Loucy (cell line): ENCODE data around the gene FADS2.

ENCODE experiments used
- EZH2phosphoT487 ChIP-seq: fragments of 200-600 bp; IDR thresholded peaks from 2 replicates; pipeline ENCODE4 v1.6.1; 2018; ENCODE audit warnings: antibody characterized with exemption, mild to moderate bottlenecking, moderate library complexity, borderline replicate concordance
- TF ChIP-seq, protein P1 (sequence below): fragments of 200-600 bp; sonication (generic); conservative IDR thresholded peaks from 2 replicates; pipeline ENCODE4 v1.5.1; 2014; ENCODE audit warnings: mild to moderate bottlenecking, antibody characterized with exemption, low read length

DNA sequence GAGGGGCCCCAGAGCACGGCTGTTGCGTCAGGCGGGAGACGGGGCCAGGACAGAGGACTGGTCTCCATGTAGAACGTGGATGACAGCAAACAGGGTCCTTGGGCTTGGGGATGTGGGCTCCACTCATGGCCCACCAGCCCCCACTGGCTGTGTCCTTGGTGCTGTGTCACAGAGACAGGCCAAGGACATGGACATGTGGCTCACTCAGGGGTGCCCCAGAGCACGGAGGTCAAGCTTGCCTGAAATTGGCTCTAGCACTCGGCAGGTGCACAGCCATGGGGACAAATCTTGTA lies 14.4 kb downstream of the FADS2 start:
- TF ChIP-seq, protein P1, sequence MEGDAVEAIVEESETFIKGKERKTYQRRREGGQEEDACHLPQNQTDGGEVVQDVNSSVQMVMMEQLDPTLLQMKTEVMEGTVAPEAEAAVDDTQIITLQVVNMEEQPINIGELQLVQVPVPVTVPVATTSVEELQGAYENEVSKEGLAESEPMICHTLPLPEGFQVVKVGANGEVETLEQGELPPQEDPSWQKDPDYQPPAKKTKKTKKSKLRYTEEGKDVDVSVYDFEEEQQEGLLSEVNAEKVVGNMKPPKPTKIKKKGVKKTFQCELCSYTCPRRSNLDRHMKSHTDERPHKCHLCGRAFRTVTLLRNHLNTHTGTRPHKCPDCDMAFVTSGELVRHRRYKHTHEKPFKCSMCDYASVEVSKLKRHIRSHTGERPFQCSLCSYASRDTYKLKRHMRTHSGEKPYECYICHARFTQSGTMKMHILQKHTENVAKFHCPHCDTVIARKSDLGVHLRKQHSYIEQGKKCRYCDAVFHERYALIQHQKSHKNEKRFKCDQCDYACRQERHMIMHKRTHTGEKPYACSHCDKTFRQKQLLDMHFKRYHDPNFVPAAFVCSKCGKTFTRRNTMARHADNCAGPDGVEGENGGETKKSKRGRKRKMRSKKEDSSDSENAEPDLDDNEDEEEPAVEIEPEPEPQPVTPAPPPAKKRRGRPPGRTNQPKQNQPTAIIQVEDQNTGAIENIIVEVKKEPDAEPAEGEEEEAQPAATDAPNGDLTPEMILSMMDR: no peak
- no peak for TF ChIP-seq EZH2phosphoT487
